Left hindlimb (tissue), 1 donor: ENCODE results near the gene ASMTL.
"Not testable (repeated sequence)": the region's sequence is repeated elsewhere in the genome, so short reads cannot be mapped to it uniquely, and the experiment has no call there.

Experiments used
- DNase-seq: peaks from one replicate; pipeline ENCODE4 v3.0.0-alpha.2; 2018

The ASMTL gene

DNA sequence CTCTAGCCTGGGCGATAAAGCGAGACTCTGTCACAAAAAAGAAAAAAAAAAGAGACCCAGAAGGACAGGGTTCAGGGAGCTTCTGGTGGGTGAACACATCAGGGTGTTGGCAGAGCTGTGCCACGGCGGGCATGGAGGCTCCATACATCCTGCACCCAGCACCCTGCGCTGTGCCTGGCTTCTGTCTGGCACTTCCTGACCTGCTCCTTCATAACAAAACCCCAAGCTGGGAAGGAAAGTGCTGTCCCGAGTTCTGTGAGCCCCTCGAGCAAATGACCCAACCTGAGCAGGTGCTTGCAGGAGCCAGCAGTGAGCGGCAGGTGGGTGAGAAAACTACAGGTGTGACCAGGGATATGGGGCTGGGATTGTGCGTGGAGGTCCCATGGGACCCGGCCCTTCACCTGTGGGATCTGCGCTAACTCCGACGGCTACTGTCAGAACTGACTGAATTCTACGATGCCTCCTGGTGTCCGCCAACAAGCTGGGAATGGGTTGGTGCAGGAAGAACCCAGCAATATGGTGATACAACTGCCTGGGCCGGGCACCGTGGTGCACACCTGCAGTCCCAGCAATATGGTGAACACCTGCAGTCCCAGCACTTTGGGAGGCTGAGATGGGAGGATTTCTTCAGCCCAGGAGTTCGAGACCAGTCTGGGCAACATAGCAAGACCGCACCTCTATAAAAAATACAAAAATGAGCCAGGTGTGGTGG, 18.9 kb downstream of the ASMTL start:
- no peak for DNase-seq

- no peak for DNase-seq
Measured at GRCh38 chrX:1430451-1430850, 22.3 kb downstream of the ASMTL start.

GRCh38 chrX:1427756-1428155, 25.0 kb downstream of the ASMTL start:
- no peak for DNase-seq

DNA sequence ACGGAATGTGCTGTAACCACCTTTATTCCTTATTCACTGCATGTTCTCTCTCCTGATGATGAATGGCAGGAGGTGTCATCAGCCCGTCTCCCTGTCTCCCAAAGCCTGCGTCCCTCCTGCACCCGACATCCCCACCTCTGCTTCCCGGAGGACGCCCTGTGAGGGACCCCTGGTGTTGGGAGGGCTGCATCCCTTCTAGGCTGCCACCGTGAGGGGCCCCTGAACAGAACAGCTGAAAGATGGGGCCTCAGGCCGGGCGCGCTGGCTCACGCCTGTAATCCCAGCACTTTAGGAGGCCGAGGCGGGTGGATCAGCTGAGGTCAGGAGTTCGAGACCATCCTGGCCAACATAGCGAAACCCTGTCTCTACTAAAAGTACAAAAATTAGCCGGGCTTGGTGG, 26.4 kb downstream of the ASMTL start:
- not testable (repeated sequence) for DNase-seq

DNA sequence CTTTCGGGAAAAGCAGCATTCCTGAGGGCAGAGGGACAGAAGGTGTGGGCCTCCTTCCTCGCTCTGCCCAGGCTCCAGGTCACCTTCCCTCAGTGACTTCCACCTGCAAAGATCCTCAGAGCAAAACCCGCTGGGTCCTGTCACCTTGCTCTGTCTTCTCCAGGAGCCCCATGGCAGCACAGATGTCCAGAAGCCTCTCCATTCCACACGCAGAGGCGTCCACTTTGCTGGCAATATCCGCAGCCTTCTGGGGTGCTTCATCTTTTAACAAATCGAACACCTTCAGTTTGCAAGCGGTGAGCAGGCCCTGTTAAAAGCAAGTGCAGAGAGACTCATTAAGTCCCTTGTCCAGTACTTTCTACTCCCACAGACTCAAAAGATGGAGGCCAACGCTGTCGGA, 27.3 kb downstream of the ASMTL start:
- no peak for DNase-seq

GRCh38 chrX:1424147-1424851, 28.4 kb downstream of the ASMTL start:
- no peak for DNase-seq

DNA sequence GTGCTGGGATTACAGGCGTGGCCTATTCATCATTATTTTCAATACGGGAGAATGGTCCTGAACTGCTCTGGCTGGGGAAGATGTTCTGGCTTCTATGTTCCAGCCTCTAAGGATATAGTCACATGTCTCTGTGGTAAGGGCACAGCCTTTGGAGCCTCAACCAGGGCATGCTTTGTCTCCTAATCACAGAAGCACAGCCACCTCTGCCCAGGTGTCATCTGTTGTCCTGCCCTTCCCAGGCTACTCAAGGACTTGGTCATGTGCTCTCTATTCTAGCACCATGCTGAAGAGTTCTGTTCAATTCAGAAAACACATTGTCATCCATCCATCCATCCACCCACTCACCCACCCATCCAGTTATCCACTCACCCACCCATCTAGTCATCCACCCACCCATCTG, 29.5 kb downstream of the ASMTL start:
- DNase-seq = no peak

DNA sequence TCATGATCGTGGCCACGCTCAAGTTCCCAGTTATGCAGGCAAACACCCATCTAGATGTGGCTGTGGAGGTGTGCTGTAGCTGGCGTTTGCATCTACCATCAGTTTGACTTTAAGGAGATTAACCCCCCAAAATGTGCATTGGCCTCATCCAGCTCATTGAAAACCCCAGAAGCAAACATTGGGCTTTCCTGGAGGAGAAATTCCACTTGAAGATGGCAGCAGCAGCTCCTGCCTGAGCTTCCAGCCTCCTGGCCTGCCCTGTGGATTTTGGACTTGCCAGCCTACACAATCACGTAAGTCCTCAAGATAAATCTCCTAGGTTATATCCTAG, 30.6 kb downstream of the ASMTL start:
- DNase-seq = no peak

DNA sequence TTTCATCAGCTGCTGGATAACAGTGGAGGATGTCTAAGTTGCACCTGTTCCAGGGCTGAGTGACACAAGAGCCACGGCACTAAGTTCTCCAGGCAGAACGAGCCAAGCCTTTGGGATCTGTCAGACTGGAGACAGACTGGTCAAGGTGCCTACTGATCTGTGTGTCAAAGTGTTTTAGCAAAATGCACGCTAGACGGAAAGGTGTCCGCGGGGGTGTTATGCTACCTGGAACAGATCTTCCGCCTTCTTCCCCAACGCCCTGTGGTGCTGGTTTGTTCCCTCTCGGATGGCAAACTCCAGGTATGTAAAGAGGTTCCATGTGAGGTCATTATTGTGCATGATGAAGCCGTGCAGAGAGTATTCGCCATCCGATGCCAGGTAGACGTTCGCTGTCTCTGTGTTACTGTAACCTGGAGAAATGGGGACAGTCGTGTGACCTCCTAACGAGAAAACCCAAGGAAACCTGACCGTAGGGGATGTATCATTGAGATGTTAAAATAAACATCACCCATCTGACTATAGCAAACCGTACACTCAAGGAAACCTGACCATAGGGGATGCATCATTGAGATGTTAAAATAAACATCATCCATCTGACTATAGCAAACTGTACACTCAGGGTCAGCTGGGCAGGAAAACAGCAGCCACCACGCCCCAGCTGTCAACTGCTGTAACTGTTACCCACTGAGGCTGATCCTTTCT, 31.1 kb downstream of the ASMTL start:
- no peak for DNase-seq

DNA sequence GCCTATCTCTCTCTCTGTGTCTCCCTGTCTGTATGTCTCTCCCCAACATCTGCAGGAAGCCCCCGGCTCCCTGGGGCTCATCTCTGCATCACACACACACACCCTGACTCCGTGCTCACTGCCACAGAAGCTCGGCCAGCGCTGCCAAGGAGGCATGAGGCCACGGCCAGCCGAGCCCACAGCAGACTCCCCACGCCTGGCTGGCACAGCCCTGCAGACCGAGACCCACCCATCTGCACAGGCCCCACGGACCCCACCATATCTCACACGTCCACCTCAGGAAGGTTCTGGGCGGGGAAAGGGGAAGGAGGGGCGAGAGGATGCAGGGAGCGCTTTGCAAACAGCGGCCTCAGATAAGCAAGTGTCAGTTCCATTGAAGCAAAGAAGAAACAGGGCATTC, 32.3 kb downstream of the ASMTL start:
- no peak for DNase-seq

- no peak for DNase-seq
Measured at GRCh38 chrX:1419545-1420355, 33.0 kb downstream of the ASMTL start.

DNA sequence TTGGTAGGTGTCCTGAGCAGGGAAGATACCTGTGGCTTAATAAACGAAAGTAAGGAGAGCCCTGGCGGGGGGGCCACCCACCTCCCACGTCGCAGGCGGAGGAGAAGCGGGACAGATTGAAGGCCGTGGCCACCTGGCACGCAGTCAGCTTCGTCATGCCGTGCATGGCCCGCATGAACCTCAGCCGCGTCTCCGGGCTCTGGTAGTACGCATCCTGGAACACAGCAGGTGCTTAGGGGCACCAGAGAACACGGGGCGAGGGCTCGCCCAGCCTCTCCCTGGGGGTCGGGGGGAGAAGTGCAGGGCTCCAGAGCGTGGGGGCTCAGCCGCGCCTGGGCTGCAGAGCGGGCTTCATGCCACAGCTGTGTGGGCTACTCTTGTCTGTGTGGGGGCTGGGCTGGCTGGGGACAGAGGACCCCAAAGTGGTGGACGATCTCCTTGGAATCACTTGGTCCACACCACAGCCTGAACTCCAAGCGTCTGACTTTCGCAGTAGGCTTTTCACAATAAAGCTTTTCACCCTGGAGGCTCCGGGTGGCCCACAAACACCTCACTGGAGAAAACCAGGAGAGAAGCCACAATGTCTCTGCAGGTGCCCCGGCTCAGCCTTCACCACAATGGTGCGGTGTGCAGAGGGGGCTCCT, 33.7 kb downstream of the ASMTL start:
- no peak for DNase-seq

DNA sequence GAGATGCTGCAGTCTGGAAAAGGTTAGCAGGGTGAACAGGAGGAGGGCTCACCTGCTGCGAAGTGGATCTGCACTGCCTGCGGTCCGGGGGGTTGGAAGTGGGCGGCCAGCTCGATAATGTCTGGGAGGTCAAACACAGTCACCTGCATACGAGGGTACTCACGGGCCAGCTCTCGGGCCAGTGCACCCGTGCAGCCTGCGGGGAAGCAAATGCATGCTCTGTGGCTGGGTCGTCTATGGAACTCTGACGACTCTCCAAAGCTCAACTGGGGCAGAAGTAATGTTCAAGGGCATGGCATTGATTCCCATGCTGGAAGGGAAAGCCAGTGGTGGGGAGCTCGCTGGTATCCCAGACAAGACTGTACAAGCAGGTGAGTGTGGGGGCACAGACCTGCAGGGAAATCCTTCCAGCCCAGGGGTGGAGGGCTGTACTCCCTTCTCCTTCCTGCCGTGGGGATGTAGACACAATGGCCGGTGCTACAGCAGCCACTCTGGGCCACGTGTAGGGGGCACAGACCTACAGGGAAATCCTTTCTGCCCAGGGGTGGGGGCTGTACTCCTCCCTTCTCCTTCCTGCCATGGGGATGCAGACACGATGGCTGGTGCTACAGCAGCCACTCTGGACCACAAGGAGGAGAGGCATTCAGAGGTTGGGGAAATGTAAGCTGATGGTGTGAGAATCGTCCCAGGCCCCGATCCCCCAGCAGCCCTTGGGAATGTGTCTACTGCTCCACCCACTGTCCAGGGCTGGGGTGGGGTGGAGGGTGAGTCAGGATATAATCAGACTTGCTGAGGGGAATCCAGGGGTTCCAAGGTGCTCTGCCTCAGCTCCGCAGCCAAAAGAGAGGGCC, 34.6 kb downstream of the ASMTL start:
- DNase-seq = no peak

GRCh38 chrX:1416965-1417760, 35.5 kb downstream of the ASMTL start:
- DNase-seq = no peak

- no peak for DNase-seq
Measured at GRCh38 chrX:1416327-1416784, 36.4 kb downstream of the ASMTL start.

- no peak for DNase-seq
Measured at GRCh38 chrX:1412551-1413161, 40.1 kb downstream of the ASMTL start.

- peak; percentile 18 for DNase-seq
Measured at GRCh38 chrX:1411326-1411725, 41.4 kb downstream of the ASMTL start.

GRCh38 chrX:1407035-1407434, 45.7 kb downstream of the ASMTL start:
- DNase-seq = no peak

- DNase-seq = not testable (repeated sequence)
Measured at GRCh38 chrX:1405769-1406168, 46.9 kb downstream of the ASMTL start.

GRCh38 chrX:1403867-1404266, 48.8 kb downstream of the ASMTL start:
- not testable (repeated sequence) for DNase-seq
